B cell (primary cell): ENCODE results near the gene AP3M1.

ENCODE experiments used
- EZH2 ChIP-seq: IDR thresholded peaks from 2 replicates; pipeline ENCODE4 v1.6.1; 2012; ENCODE audit warnings: borderline replicate concordance, low read depth, mild to moderate bottlenecking, moderate library complexity, low read length; ENCODE audit not compliant: insufficient read depth, poor library complexity, severe bottlenecking
- TF ChIP-seq, protein P1 (sequence below): fragments of 200-600 bp; IDR thresholded peaks from one replicate; pipeline ENCODE4 v1.8.0; 2022; ENCODE audit warnings: antibody characterized with exemption, mild to moderate bottlenecking

GRCh38 chr10:74094231-74094630, 56.4 kb downstream of the AP3M1 start:
- TF ChIP-seq, protein P1, sequence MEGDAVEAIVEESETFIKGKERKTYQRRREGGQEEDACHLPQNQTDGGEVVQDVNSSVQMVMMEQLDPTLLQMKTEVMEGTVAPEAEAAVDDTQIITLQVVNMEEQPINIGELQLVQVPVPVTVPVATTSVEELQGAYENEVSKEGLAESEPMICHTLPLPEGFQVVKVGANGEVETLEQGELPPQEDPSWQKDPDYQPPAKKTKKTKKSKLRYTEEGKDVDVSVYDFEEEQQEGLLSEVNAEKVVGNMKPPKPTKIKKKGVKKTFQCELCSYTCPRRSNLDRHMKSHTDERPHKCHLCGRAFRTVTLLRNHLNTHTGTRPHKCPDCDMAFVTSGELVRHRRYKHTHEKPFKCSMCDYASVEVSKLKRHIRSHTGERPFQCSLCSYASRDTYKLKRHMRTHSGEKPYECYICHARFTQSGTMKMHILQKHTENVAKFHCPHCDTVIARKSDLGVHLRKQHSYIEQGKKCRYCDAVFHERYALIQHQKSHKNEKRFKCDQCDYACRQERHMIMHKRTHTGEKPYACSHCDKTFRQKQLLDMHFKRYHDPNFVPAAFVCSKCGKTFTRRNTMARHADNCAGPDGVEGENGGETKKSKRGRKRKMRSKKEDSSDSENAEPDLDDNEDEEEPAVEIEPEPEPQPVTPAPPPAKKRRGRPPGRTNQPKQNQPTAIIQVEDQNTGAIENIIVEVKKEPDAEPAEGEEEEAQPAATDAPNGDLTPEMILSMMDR: no peak
- no peak for TF ChIP-seq EZH2
